Gastroesophageal sphincter (tissue), 4 donors: ENCODE measurements around the gene GCN1. TPM values are rescaled to one million over a fixed set of nuclear protein-coding genes. Genes with fewer than 3 reads are reported as not detected.
A peak's percentile ranks its signal among the peaks of the same experiment; 100 is the strongest.

ENCODE experiments used
- ATAC-seq: fragments of 150-250 bp; one replicate; pipeline ENCODE4 v1.9.1; 2016; ENCODE audit warnings: mild to moderate bottlenecking, moderate library complexity
- H3K27ac ChIP-seq, 4 donors: fragments of 200-600 bp; sonication (generic) in 3 of 4; 1 replicate in 3 of 4; 2 replicates in 1 of 4; pipeline ENCODE4 v1.5.1; 2016 to 2019
- H3K27me3 ChIP-seq: fragments of 200-600 bp; sonication (generic); one replicate; pipeline ENCODE4 v1.5.1; 2019
- H3K36me3 ChIP-seq, 2 donors: fragments of 200-600 bp; sonication (generic); one replicate each; pipeline ENCODE4 v1.5.1; 2019; ENCODE audit warnings: control low read depth in 1 of 2
- H3K4me1 ChIP-seq, 3 donors: fragments of 200-600 bp; sonication (generic); 1 replicate in 2 of 3; 2 replicates in 1 of 3; pipeline ENCODE4 v1.5.1; 2016 to 2019; ENCODE audit warnings: control low read depth in 2 of 3
- H3K4me3 ChIP-seq, 2 donors: fragments of 200-600 bp; sonication (generic); one replicate each; pipeline ENCODE4 v1.5.1; 2019; ENCODE audit warnings: mild to moderate bottlenecking in 1 of 2, moderate library complexity in 1 of 2
- H3K9me3 ChIP-seq, 3 donors: fragments of 200-600 bp; sonication (generic); one replicate each; pipeline ENCODE4 v1.5.1; 2017 to 2019; ENCODE audit warnings: control low read depth in 2 of 3
- EP300 ChIP-seq: sonication (generic); formaldehyde crosslinking; IDR thresholded peaks from one replicate; pipeline ENCODE4 v1.6.1; 2017; ENCODE audit warnings: antibody characterized with exemption, mild to moderate bottlenecking
- POLR2A ChIP-seq, 2 donors: fragments of 450-650 bp; IDR thresholded peaks; one replicate each; pipeline ENCODE4 v1.6.1; 2017; ENCODE audit warnings: antibody characterized with exemption in 2 of 2, mild to moderate bottlenecking in 2 of 2, moderate library complexity in 1 of 2
- POLR2AphosphoS5 ChIP-seq: sonication (generic); formaldehyde crosslinking; IDR thresholded peaks from one replicate; pipeline ENCODE4 v1.6.1; 2017; ENCODE audit warnings: antibody characterized with exemption
- WGBS, 2 donors: methylation state at CpG; one replicate each; pipeline ENCODE4 v1.1.5; 2018; ENCODE audit warnings: low coverage in 1 of 2; 5-methylcytosine and 5-hydroxymethylcytosine counted together
- total RNA-seq, 4 donors: library from RNA; depleted of rRNA; stranded (reverse); fragments of >200 nt; gene quantifications; one replicate each; pipeline ENCODE4 v1.1.0, GENCODE V29; 2016
- TF ChIP-seq, protein P1 (sequence below), 4 experiments: fragments of 200-600 bp in 2 of 4; fragments of 450-650 bp in 2 of 4; sonication (generic) in 1 of 4; IDR thresholded peaks; one replicate each; pipeline ENCODE4 v1.5.1; 2017 to 2019; ENCODE audit warnings: antibody characterized with exemption in 4 of 4, mild to moderate bottlenecking in 2 of 4, moderate library complexity in 2 of 4

Gene GCN1
- total RNA-seq, 4 donors from 2014 or later: 39.3 to 82.2 (median 56.0) TPM

DNA sequence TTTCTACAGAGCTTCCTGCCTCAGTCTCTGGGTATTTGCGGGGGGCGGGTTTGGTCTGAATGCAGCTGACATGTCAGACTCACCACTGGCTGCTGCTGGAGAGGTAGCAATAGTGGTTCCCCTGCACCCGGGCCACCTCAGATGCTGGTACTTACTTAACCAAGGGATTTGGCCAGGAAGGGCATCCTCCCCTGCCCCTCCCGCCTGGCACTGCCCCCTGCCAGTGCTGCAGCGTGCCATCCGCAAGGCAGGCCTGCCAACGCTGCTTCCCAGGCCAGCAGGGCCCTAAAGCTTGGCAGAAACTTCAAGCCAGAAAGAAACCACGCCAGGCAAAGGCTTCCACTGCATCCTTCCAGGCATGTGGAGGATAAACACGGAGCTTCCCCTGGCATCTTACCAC lies 100.0 kb downstream of the GCN1 start:
- Histone ChIP-seq H3K27me3 (no peaks in the 10 kb centered on the region), H3K4me1 (peaks cover 0 to 21% (median 0%) of the 10 kb centered on the region in 3 donors), H3K9me3 (no peaks in the 10 kb centered on the region), H3K4me3 (no peak overlapping the region), H3K27ac (peak overlapping the region in 1 of 4 donors; percentile 3), H3K36me3 (peaks cover 0 to 76% of the 10 kb centered on the region in 2 donors)
- WGBS, 2 donors: 77 to 92% methylated on average over 2 to 8 of the region's 9 CpGs
- no peak for TF ChIP-seq EP300
- TF ChIP-seq, protein P1, sequence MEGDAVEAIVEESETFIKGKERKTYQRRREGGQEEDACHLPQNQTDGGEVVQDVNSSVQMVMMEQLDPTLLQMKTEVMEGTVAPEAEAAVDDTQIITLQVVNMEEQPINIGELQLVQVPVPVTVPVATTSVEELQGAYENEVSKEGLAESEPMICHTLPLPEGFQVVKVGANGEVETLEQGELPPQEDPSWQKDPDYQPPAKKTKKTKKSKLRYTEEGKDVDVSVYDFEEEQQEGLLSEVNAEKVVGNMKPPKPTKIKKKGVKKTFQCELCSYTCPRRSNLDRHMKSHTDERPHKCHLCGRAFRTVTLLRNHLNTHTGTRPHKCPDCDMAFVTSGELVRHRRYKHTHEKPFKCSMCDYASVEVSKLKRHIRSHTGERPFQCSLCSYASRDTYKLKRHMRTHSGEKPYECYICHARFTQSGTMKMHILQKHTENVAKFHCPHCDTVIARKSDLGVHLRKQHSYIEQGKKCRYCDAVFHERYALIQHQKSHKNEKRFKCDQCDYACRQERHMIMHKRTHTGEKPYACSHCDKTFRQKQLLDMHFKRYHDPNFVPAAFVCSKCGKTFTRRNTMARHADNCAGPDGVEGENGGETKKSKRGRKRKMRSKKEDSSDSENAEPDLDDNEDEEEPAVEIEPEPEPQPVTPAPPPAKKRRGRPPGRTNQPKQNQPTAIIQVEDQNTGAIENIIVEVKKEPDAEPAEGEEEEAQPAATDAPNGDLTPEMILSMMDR (IDR thresholded peaks at IDR 0.05): no peak
- TF ChIP-seq POLR2AphosphoS5: no peak
- TF ChIP-seq POLR2A (IDR thresholded peaks at IDR 0.05): no peak
- no peak for ATAC-seq

DNA sequence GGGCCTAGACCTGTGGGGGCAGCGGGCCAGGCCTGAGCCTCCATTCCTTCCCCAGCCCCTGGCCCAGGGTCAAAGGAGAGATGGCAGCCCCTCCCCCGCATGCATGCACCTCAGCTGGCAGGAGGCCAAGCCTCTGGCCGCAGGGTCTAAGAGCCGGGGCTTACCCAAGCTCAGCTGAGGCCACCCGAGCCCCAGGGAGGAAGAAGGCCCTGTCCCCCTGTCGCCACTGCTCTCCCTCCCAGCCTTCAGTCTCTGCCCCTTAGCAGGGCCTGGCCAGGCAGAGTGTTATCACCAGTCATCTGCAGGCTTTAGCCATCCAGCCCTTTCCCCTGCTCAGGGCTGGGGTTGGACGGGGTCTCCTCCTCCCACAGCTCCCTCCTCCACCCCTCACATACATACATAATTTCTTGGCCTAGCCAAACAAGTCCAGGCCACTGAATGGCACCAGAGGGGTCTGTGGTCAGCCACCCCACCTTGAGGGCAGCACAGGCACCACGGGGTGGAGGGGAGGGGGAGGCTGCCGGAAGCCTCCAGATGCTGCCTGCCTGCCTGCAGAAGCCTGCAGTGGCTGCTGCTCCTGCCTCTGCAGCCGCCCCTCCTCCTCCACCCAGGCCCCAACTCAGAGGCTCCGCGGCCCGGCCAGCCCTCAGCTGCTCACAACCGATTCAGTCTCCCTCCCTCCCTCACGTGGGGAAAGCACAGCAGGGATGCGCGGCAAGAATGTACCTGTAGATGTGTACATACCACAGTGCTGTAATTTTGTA lies 100.7 kb downstream of the GCN1 start:
- peaks cover 0 to 21% (median 0%) of the 10 kb centered on the region in 3 donors for H3K4me1 ChIP-seq
- H3K9me3 ChIP-seq: no peaks in the 10 kb centered on the region
- TF ChIP-seq, protein P1 (IDR thresholded peaks at IDR 0.05): no peak
- TF ChIP-seq POLR2AphosphoS5: no peak
- H3K27ac ChIP-seq: no peak overlapping the region
- WGBS, 2 donors: 20 to 46% methylated on average over 1 to 4 of the region's 17 CpGs
- H3K36me3 ChIP-seq: peaks cover 0 to 69% of the 10 kb centered on the region in 2 donors
- H3K4me3 ChIP-seq: no peak overlapping the region
- ATAC-seq: no peak
- no peaks in the 10 kb centered on the region for H3K27me3 ChIP-seq

DNA sequence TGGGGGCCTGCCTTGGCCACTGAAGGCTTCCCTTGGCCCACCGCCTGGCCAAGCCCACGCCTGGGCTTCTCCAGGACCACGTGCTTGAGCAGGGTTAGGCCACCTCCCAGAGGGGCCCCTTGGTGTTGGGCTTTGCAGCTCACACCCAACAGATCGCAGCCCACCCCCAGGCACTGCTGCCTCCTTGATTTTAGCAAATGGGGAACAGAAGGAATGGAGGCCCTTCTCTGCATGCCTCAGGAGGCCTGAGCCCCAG lies 101.3 kb downstream of the GCN1 start:
- no CpG with 5 or more reads among the region's 4 CpGs for WGBS, 2 donors

DNA sequence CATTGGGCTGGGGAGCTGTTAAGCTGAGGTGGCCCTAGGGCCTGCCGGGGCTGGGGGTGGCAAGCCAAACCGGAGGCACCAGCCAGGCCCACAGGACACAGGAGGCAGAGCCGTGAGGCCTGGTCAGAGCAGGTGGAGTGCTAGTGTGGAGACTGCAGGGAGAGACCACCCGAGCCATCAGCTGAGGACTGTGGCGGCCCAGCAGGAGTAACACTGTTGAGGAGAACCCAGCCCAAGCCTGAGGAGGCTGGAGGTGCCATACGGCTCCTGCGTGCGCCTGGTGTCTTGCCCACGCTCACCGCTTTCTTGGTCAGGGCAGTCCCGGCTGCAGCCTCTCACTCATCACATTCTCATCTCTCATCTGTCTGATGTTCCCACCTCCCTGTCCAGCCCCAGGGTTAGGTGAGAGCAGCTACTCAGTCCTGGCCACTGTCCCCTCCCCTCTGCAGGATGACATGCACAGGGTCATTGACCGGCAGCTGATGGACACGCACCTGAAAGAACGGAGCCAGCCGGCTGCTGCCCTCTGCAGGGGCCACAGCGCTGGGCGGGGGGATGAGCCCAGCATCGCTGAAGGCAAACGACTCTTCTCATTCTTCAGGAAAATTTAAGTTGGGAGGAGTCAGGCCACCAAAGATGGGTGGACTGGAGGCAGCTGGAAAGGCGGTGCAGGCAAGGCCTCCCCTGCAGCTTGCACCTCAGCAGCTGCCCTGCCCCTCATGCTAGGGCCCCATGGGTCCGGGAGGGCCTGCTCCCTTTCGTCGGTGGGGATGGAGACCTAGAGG lies 101.8 kb downstream of the GCN1 start:
- WGBS, 2 donors: 60% methylated on average over 1 to 3 of the region's 23 CpGs
- Histone ChIP-seq H3K36me3 (peaks cover 0 to 58% of the 10 kb centered on the region in 2 donors), H3K27me3 (no peaks in the 10 kb centered on the region), H3K9me3 (no peaks in the 10 kb centered on the region), H3K4me1 (peaks cover 0 to 22% (median 0%) of the 10 kb centered on the region in 3 donors), H3K4me3 (no peak overlapping the region), H3K27ac (no peak overlapping the region)
- TF ChIP-seq POLR2A (IDR thresholded peaks at IDR 0.05): no peak
- TF ChIP-seq EP300: no peak
- TF ChIP-seq, protein P1 (IDR thresholded peaks at IDR 0.05): no peak
- no peak for TF ChIP-seq POLR2AphosphoS5
- ATAC-seq: no peak

More for the DNA sequence above, 101.3 kb downstream of the GCN1 start:
- peaks cover 0 to 64% of the 10 kb centered on the region in 2 donors for H3K36me3 ChIP-seq
- H3K27ac ChIP-seq: no peak overlapping the region
- H3K27me3 ChIP-seq: no peaks in the 10 kb centered on the region
- no peak for ATAC-seq
- H3K4me3 ChIP-seq: no peak overlapping the region
- peaks cover 0 to 21% (median 0%) of the 10 kb centered on the region in 3 donors for H3K4me1 ChIP-seq
- TF ChIP-seq, protein P1 (IDR thresholded peaks at IDR 0.05): no peak
- TF ChIP-seq POLR2A (IDR thresholded peaks at IDR 0.05) (no peak), EP300 (no peak), POLR2AphosphoS5 (no peak)
- H3K9me3 ChIP-seq: no peaks in the 10 kb centered on the region
